HL-60 (cell line): ENCODE measurements around the gene NFKBIB.

Experiments used
- CTCF ChIP-seq: IDR thresholded peaks from one replicate; pipeline ENCODE4 v1.5.1; 2011; ENCODE audit warnings: low read length, control low read depth, inconsistent platforms; ENCODE audit not compliant: insufficient read depth
- GABPA ChIP-seq: IDR thresholded peaks from 2 replicates; pipeline ENCODE4 v1.6.1; 2012; ENCODE audit warnings: low read depth
- POLR2AphosphoS5 ChIP-seq: IDR thresholded peaks from 2 replicates; pipeline ENCODE4 v1.6.1; 2012; ENCODE audit warnings: low read depth
- REST ChIP-seq: IDR thresholded peaks from 2 replicates; pipeline ENCODE4 v1.6.1; 2012; ENCODE audit warnings: low read depth; ENCODE audit not compliant: insufficient replicate concordance
- SPI1 ChIP-seq: IDR thresholded peaks from 2 replicates; pipeline ENCODE4 v1.6.1; 2012; ENCODE audit warnings: low read depth, mild to moderate bottlenecking, borderline replicate concordance

GRCh38 chr19:38917921-38918491, 18.2 kb downstream of the NFKBIB start:
- no peak for TF ChIP-seq CTCF
- no peak for TF ChIP-seq POLR2AphosphoS5
- TF ChIP-seq REST: no peak
- no peak for TF ChIP-seq GABPA
- no peak for TF ChIP-seq SPI1
